ENCODE results near the gene GRAMD2B.
"Not testable (repeated sequence)": the region's sequence is repeated elsewhere in the genome, so short reads cannot be mapped to it uniquely, and the experiment has no call there.

Gene GRAMD2B, protein sequence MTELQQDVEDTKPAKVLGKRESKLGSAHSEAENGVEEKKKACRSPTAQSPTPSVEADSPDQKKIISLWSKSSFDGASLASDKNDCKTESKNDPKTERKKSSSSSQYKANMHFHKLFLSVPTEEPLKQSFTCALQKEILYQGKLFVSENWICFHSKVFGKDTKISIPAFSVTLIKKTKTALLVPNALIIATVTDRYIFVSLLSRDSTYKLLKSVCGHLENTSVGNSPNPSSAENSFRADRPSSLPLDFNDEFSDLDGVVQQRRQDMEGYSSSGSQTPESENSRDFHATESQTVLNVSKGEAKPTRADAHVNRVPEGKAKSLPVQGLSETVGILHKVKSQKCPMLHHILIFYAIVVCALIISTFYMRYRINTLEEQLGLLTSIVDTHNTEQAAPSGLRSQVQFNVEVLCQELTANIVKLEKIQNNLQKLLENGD

DNA sequence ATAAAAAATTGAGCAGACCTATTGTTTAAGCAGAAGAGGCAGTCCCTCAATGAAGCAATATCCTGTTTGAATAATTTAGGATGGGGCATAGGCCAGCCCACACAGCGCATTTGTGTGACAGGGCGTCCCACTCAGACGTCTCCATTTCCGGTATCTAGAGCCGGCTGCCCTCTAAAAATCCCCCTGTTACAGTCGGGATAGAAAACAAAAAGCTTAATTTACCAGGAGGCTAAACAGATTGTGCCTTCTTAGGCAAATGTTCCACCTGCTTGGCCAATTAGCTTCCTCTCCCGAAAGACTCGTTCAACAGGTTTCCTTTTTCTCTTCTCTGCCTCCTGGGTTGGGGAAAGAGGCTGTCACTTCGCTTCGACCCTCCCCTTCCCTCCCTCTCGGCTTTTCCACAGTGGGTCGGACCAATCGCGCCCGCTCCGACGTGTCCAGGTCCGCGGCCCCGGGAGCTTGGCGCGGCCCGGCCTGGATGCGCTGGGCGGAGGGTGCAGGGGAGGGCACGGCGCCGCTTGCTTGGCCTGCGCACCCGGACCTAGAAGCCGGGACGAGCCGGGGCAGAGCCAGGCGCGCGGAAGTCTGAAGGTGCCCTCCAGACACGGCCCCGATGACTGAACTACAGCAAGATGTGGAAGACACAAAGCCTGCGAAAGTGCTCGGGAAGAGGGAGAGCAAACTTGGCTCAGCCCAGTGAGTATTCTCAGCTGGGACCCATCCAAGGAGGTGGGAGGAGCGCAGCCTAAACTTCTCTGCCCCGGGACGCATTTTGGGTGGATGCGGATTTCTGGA lies at the start of gene GRAMD2B:
Gene GRAMD2B, plus strand, starts transcription at position 416 of the 795 bp plus-strand sequence. Its CDS starts 198 bp downstream, at position 614.
- peak; percentile 56 to 62 for DNase-seq (ENCODE audit: low read depth in 2 of 2)

DNA sequence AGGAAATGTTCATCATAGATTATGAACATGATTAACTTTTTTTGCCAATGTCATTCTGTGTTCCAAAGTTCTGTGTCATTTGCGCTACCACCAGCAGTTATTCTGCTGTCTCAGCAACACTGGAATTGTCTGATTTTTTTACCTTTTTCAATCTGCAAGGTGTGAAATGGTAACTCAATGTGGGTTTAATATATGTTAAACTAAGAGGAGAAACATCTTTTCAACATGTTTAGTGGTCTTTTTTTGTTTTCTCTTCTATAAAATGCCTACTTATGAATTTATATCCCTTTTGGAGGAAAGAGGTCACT lies 49.1 kb upstream of the GRAMD2B start:
- DNase-seq (ENCODE audit: low read depth in 2 of 2) = no peak

DNA sequence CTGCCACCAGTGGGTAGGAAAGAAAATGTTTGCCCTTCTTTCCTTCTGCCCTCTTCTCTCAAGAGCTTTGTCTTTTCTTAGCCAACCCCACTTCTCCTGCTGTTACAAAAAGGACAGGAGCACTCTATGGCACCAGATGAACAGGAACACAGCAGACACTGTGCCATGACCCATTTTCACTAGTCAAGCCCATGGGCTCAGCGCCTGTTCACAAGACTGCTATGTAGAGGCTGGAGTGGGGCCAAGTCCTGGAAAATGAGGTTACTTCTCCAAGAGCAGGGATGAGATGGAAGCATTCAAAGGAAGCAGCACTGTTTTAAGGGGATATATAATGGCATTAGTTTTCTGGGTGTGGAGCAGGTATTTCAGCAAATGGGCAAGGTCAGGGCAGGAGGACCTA lies 46.8 kb upstream of the GRAMD2B start:
- DNase-seq (ENCODE audit: low read depth in 2 of 2) = no peak

DNA sequence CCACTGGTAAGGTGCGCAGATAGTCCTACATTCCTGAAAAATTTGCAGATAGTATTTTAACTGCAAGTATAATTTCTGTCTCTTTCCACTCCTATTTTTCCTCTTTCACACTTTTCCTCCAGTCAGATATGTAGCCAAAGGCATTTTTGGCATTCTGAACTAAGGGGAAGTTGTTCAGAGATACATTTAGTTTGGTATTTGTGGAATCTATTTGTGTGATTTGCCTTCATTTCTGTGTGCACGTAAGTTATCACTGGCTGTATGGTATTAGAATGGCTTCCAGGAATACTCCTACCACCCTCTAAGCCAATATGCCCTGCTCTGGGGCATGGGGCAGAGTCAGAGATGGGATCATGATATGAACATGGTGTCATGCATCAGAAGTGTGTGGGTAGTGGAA lies 45.8 kb upstream of the GRAMD2B start:
- no peak for DNase-seq (ENCODE audit: low read depth in 2 of 2)

DNA sequence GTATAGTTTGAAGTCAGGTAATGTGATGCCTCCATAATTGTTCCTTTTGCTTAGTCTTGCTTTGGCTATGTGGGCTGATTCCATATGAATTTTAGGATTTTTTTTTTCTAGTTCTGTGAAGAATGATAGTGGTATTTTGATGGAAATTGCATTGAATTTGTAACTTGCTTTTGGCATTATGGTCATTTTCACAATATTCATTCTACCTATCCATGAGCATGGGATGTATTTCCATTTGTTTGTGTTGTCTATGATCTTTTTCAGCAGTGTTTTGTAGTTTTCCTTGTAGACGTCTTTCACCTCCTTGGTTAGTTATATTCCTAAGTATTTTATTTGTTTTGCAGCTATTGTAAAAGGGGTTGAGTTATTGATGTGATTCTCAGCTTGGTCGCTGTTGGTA lies 42.9 kb upstream of the GRAMD2B start:
- not testable (repeated sequence) for DNase-seq (ENCODE audit: low read depth in 2 of 2)

DNA sequence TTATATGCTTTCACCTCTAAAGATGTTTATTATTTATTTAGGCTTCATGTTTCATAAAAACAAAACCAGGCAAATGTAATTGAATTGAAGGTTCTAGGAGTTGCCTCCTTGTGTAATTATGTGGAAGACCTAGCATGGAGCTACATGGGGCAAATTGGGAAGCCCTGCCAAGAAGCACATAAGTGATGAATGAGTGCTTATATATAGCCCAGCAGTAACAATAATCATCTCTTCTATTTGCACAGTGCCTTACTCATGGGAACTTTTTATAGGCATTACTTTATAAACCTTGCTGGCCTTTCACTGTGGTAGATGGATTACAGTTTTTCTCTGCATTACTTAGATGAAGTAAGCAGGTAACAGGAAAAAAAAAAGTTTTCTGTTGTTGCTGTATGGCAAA lies 40.0 kb upstream of the GRAMD2B start:
- no peak for DNase-seq (ENCODE audit: low read depth in 2 of 2)

DNA sequence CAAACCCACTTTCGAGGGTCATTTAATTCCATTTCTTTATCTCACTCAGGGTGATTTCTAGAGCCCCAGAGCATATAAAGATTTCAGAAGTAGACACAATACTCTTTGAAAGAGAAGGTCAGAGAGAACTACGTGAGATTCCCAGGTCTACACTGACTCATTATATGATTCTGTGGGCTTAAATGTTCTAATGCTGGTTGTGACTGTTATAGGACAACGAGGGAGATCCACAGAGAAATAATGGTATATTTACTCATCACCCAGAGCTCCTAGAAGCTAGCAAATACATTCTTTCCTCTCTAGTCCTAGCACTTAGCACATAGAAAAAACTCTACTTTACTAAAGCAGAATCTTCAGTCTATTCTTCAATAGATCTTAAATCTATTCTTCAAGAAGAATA lies 39.4 kb upstream of the GRAMD2B start:
- no peak for DNase-seq (ENCODE audit: low read depth in 2 of 2)

DNA sequence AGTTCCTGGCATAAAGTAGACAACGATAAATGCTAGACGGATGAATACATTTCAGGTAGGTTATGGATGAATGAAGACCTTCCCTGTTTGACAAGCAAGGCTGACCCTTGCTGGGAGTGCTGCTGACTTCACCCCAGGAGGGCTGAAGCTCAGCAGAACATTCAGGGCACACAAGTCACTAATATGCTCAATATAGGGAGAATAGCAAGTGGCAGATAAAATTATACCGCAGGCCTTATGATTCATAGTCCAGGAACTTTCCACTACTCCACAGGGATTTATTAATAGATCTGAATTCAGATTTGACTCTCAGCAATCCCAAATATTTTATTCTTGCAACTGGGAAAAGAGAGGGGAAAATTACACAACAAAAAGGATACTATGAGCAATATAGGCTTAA lies 38.2 kb upstream of the GRAMD2B start:
- peak; percentile 82 to 84 for DNase-seq (ENCODE audit: low read depth in 2 of 2)

DNA sequence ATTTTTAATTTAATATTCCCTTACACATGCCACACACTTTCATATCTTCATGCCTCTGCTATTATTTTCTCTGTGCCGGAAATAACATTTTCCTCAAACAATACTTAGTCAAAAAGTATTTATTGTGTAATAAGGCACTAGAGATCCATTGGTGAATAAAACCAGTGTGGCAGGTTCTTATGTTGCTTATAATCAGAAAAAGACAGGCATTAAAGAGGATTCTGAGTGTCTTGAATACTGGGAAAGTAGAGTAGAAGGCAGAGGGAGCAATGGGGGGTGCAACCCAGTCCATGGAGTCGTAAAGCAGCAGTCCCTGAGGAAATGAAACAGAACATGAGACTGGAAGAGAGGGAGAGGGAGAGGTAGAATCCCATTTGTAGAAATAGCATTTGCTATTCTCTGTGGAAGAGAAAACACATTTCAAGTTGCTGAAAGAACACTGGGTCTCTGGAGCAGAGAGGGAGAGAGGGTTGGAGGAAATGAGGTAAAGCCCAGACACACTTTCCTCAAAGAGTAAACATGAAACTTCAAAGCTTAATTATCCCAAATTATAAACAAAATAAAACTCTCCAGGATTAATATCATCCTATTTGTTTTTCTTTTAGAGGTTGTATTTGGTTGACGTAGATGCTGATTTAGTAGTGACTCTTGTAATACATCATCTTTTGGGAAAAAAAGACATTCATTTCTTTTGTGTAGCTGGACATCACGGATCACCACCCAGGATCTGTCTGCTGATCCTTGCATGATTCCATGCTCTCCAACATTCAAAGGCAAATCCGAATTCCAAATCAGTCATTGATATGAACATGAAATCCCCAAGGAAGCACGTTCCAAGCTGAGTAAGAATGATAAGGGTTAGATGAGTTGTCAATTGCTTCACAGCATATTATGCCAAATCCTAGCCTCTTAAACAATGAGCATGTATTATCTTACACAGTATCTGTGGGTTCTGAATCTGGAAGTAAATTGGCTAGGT lies 37.4 kb upstream of the GRAMD2B start:
- no peak for DNase-seq (ENCODE audit: low read depth in 2 of 2)

DNA sequence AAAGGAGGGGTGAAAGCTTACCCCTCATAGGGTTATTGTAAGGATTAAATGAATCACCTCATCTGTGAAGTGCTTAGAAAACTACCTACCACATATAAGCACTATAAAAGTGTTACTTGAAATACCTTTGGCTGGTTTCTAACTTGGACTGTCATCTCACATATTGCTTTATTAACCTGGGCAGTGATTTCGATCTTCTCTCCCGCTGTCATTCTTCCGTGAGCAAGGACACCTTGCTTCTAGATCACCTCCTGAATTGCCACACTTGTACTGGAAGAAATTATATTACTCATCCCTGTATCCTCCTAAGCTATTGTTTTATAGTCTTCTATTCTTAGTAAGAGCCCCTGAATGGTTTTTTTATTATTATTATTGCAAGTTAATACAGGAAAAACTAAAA lies 34.0 kb upstream of the GRAMD2B start:
- no peak for DNase-seq (ENCODE audit: low read depth in 2 of 2)

DNA sequence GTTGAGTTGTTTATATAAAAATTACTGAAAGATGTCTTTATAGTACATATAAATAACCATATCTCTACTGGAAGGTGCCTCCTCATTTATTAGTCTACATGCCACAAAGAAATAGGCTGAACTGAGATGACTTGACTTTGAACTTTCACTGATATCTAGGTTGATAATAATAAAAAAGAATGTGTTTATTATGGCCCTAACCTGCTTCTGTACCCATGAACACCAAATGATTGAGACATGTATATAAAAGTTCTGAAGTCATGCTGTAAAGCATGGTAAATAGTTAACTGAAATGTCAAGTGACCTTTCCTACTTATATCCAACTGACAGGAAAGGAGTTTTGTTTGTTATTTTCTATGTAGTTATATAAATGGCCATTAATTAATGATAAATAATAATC lies 33.2 kb upstream of the GRAMD2B start:
- no peak for DNase-seq (ENCODE audit: low read depth in 2 of 2)

DNA sequence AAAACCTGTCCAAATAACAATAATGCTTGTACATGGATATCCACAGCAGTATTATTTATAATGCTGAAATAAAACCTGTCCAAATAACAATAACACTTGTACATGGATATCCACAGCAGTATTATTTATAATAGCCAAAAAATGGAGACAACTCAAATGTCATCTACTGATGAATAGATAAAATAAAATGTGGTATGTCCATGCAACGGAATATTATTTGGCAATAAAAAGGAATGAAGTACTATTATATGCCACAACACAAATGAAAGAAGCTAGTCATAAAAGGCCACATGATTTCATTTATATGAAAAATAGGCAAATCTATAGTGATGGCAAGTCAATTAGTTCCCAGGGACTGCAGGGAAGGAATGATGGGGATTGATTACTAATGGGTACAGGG lies 31.8 kb upstream of the GRAMD2B start:
- DNase-seq (ENCODE audit: low read depth in 2 of 2) = no peak

DNA sequence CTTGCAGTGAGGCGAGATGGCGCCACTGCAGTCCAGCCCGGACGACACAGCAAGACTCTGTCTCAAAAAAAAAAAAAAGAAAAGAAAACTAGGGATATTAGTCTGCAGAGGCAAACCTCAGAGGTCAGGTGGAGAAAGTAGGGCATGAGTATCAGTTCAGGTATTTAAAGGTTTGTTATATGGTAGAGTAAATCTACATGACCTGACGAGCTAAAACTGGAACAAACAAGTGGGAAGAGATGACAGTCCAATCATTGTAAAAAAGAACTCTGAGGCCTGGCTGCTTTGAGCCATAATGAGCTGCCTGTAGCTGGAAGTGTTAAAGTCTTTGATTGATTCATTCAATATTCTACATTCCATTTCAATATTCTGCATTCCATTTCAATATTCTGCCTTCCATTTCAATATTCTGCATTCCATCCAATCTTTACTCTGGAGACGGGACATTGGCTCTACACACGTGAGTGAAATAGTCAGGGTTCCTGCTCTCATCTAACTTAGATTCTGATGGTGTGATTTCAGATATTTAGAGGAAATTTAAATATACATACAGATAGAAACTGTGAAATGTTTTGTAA lies 28.9 kb upstream of the GRAMD2B start:
- DNase-seq (ENCODE audit: low read depth in 2 of 2) = no peak

DNA sequence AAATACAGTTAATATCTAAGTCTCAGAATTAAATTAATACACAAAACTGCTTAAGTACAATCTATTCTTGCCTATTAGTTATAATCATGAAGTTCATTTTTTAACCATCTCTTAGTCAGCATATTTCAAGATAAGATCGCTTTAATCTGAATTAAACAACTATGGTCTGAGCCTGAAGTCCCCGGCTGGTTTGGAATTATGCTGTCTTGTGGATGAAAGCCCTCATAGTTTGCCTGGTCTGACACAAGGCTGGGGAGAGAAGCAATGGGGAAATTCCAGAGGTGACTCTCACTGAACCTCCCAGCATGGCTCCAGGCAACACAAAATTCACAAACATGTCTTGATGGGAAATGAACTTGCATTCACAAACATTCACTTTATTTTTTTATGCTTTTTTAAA lies 28.0 kb upstream of the GRAMD2B start:
- no peak for DNase-seq (ENCODE audit: low read depth in 2 of 2)

DNA sequence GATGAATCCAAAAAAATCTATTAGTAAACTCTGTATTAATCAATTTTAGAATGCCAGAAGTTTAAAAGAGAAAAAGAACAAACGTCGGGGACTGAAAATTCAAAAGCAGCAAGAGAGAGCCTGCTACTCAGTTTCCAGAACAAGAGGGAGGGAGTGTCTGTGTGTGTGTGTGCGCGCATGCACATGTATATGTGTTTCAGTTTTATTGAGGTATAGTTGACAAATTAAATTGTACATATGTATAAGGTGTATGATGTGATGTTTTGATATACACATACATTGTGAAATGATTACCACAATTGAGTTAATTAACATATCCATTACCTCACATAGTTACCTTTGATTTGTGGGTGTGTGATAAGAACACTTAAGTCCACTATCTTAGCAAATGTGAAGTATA lies 27.6 kb upstream of the GRAMD2B start:
- DNase-seq (ENCODE audit: low read depth in 2 of 2) = no peak

DNA sequence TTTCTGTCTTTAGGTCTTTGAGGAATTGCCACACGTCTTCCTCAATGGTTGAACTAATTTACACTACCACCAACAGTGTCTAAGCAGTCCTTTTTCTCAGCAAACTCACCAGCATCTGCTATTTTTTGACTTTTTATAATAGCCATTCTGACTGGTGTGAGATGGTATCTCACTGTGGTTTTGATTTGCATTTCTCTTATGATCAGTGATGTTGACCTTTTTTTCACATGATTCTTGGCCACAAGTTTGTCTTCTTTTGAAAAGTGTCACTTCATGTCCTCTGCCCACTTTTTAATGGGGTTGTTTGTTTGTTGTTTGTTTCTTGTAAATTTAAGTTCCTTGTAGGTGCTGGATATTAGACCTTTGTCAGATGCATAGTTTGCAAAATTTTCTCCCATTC lies 26.5 kb upstream of the GRAMD2B start:
- DNase-seq (ENCODE audit: low read depth in 2 of 2) = not testable (repeated sequence)

DNA sequence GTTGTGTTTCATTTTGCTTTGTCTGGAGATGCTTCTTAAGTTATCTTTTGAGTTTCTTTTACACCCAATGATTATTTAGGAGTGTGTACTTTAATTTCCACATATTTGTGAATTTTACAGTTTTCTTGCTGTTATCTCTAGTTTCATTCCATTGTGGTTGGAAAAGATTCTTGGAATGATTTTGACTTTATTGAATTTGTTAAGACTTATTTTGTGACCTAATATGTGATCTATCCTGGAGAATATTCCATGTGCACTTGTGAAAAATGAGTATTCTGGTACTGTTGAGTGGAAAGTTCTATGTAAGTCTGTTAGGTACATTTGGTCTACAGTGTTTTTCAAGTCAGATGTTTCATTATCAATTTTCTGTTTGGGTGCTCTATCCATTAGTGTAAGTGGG lies 24.4 kb upstream of the GRAMD2B start:
- no peak for DNase-seq (ENCODE audit: low read depth in 2 of 2)

DNA sequence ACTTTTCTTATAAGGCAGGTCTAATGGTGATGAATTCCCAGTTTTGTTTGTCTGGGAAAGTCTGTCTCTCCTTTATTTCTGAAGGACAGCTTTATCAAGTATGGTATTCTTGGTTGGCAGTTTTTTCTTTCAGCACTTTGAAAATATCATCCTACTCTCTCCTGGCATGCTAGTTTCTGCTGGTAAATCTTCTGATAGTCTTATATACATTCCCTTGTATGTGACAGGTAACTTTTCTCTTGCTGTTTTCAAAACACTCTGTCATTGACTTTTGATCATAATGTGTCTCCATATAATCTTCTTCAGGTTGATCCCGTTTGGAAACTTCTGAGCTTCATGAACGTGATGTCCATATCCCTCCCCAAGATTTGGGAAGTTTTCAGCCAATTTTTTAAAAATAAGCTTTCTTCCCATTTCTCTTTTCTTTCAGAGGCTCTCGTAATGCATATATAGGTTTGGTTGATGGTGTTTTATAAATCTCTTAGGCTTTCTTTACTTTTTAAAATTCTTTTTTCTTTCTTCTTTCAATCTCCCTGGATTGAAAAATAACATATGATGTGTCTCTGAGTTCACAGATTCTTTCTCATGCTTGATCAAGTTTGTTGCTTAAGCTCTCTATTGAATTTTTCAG lies 22.5 kb upstream of the GRAMD2B start:
- DNase-seq (ENCODE audit: low read depth in 2 of 2) = no peak

DNA sequence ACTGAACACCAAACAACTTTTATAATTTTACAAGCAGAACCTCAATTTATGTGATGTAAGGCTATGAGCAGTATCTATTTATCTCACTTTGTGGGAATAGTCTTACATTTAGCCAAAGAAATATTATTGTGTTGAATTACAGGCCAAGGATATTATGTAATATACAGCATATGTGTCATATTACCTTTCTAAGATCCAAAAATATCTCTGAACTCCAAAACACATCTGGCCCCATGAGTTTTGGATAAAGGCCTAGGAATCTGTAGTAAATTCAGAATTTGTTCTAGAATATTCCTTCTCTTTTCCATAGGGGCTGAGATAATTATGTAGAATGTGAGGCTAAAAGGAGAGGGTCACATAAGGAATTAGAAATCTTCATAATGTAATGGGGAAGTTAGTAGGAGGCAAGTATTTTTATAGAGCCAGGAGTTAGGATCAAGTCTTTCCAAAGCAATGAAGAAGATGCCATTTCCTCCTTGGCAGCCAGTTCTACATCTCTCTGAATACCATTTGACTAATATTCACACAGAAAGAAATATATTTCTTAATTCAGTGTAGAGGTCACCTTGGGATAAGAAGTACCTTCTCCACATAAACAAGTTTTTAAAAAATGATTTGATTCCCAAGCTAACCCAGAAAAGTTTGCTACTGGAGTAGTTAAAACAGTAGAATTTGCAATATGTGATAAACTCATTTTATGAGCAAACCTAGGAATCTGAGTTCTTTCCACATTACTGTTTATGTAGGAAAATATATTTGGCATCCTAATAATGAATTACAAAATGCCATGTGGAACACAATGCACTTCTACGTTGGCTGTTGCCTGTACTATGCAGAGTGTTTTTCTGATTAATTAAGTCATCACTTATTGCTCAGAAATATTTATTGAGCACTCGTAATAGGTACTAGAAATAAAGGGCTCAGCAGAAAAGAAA lies 20.3 kb upstream of the GRAMD2B start:
- DNase-seq (ENCODE audit: low read depth in 2 of 2) = no peak

DNA sequence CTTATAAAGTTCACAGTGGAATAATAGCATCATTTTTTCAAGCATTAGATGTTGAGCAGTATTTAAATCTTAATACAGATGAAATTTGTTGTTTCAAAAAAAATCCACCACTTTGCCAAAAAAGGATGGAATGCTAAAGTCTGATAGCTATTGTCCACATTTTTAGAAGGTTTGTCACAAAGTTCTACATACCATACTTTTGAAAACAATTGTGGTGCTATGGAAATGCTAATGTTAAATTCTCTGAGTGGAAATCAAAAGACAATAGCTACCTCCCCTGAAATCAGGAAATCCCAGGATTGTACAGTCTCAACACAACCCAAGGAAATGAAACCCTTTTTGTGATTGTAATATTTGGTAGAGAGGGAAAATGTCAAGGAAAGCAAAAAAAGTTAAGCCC lies 19.3 kb upstream of the GRAMD2B start:
- peak; percentile 50 to 53 for DNase-seq (ENCODE audit: low read depth in 2 of 2)
